Measurements from ENCODE around the gene PSMD14. TPM values are rescaled to one million over a fixed set of nuclear protein-coding genes. Genes with fewer than 3 reads are reported as not detected.

PSMD14 gene
- total and polyA plus RNA-seq, 2 donors (not counting 1 experiment from before 2014, with no cell fraction given) = 69.2 to 87.5 TPM

DNA sequence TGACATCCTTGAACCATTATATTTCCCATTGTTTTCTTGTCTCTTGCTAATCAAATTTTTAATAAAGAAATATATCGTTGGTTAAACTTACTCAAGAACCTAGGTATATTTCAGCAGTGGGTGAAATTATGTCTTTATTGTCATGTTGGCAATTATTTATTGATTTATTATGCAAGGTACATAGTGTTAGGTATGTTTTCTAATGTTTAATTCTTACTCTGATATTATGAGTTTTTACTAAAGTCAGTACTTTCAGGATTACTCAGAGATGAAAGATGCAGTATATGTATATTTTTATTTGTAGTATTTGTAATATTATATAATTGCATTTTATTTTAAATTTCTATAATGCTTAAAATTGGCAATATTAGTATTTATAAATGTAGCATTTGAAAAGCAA, 46.9 kb downstream of the PSMD14 start:
- Histone ChIP-seq H3K27ac (ENCODE audit: insufficient read depth, low read length) (no peak overlapping the region), H2AFZ (ENCODE audit: low read length) (no peak overlapping the region), H4K20me1 (ENCODE audit: control insufficient read depth, extremely low read depth, insufficient read depth, low read length) (no peaks in the 10 kb centered on the region), H3K9me3 (ENCODE audit: control insufficient read depth, insufficient read depth, low read depth, low read length) (no peaks in the 10 kb centered on the region), H3K36me3 (ENCODE audit: control insufficient read depth, insufficient read depth, low read length) (no peaks in the 10 kb centered on the region), H3K79me2 (ENCODE audit: control insufficient read depth, insufficient read depth, low read length) (peaks cover 39% of the 10 kb centered on the region), H3K4me2 (ENCODE audit: extremely low read depth, insufficient read depth, low read length) (no peak overlapping the region), H3K27me3 (ENCODE audit: control insufficient read depth, insufficient read depth, low read length) (no peaks in the 10 kb centered on the region), H3K9ac (ENCODE audit: insufficient read depth, low read length) (no peak overlapping the region), H3K4me1 (ENCODE audit: control insufficient read depth, extremely low read depth, insufficient read depth, low read length) (no peaks in the 10 kb centered on the region), H3K4me3 (replicated peaks in 1 of 4; ENCODE audit: control extremely low read depth in 1 of 4, insufficient read depth in 1 of 4, low read depth in 3 of 4, low read length in 4 of 4) (no peak overlapping the region)
- TF ChIP-seq EZH2 (IDR thresholded peaks at IDR 0.05; ENCODE audit: low read length, missing control alignments) = no peak
- TF ChIP-seq CTCF (conservative IDR thresholded peaks at IDR 0.05 in 1 of 2, IDR thresholded peaks at IDR 0.05 in 1 of 2; ENCODE audit: low read depth in 1 of 2, low read length in 2 of 2) = no peak
- no peak for DNase-seq (ENCODE audit: low read depth in 2 of 2)

DNA sequence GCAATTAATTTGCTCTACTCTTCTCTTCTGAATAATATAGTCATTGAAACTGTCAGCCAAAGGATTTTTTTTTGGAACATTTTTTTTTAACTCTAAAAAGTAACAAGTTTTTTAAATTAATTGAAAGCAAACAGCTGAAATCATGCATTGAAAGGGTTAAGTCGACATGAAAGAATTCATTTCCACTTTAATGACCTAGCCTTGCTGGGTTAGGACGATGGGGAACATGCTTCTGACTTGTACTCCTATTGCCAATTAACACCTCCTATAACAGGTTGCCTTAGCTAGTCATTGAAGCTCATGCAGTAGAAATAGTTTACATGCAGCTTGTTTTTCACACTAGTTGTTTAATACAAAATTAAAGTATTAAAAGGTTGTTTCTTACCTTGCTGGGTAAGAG, 47.8 kb downstream of the PSMD14 start:
- TF ChIP-seq CTCF (conservative IDR thresholded peaks at IDR 0.05 in 1 of 2, IDR thresholded peaks at IDR 0.05 in 1 of 2; ENCODE audit: low read depth in 1 of 2, low read length in 2 of 2) (no peak), EZH2 (IDR thresholded peaks at IDR 0.05; ENCODE audit: low read length, missing control alignments) (no peak)
- H3K9ac ChIP-seq (ENCODE audit: insufficient read depth, low read length) = no peak overlapping the region
- H3K36me3 ChIP-seq (ENCODE audit: control insufficient read depth, insufficient read depth, low read length) = no peaks in the 10 kb centered on the region
- peaks cover 37% of the 10 kb centered on the region for H3K79me2 ChIP-seq (ENCODE audit: control insufficient read depth, insufficient read depth, low read length)
- H3K27ac ChIP-seq (ENCODE audit: insufficient read depth, low read length) = no peak overlapping the region
- H3K27me3 ChIP-seq (ENCODE audit: control insufficient read depth, insufficient read depth, low read length) = no peaks in the 10 kb centered on the region
- no peaks in the 10 kb centered on the region for H3K4me1 ChIP-seq (ENCODE audit: control insufficient read depth, extremely low read depth, insufficient read depth, low read length)
- no peak overlapping the region for H2AFZ ChIP-seq (ENCODE audit: low read length)
- H3K4me2 ChIP-seq (ENCODE audit: extremely low read depth, insufficient read depth, low read length) = no peak overlapping the region
- no peak overlapping the region for H3K4me3 ChIP-seq (replicated peaks in 1 of 4; ENCODE audit: control extremely low read depth in 1 of 4, insufficient read depth in 1 of 4, low read depth in 3 of 4, low read length in 4 of 4)
- H4K20me1 ChIP-seq (ENCODE audit: control insufficient read depth, extremely low read depth, insufficient read depth, low read length) = no peaks in the 10 kb centered on the region
- no peaks in the 10 kb centered on the region for H3K9me3 ChIP-seq (ENCODE audit: control insufficient read depth, insufficient read depth, low read depth, low read length)
- DNase-seq (ENCODE audit: low read depth in 2 of 2) = no peak

- no peaks in the 10 kb centered on the region for H4K20me1 ChIP-seq (ENCODE audit: control insufficient read depth, extremely low read depth, insufficient read depth, low read length)
- TF ChIP-seq EZH2 (IDR thresholded peaks at IDR 0.05; ENCODE audit: low read length, missing control alignments) (no peak), CTCF (conservative IDR thresholded peaks at IDR 0.05 in 1 of 2, IDR thresholded peaks at IDR 0.05 in 1 of 2; ENCODE audit: low read depth in 1 of 2, low read length in 2 of 2) (no peak)
- peaks cover 28% of the 10 kb centered on the region for H3K79me2 ChIP-seq (ENCODE audit: control insufficient read depth, insufficient read depth, low read length)
- H3K4me1 ChIP-seq (ENCODE audit: control insufficient read depth, extremely low read depth, insufficient read depth, low read length) = no peaks in the 10 kb centered on the region
- no peak overlapping the region for H3K27ac ChIP-seq (ENCODE audit: insufficient read depth, low read length)
- no peak overlapping the region for H3K4me3 ChIP-seq (replicated peaks in 1 of 4; ENCODE audit: control extremely low read depth in 1 of 4, insufficient read depth in 1 of 4, low read depth in 3 of 4, low read length in 4 of 4)
- H3K9me3 ChIP-seq (ENCODE audit: control insufficient read depth, insufficient read depth, low read depth, low read length) = no peaks in the 10 kb centered on the region
- H3K27me3 ChIP-seq (ENCODE audit: control insufficient read depth, insufficient read depth, low read length) = no peaks in the 10 kb centered on the region
- no peak overlapping the region for H3K4me2 ChIP-seq (ENCODE audit: extremely low read depth, insufficient read depth, low read length)
- no peak overlapping the region for H3K9ac ChIP-seq (ENCODE audit: insufficient read depth, low read length)
- H2AFZ ChIP-seq (ENCODE audit: low read length) = no peak overlapping the region
- no peaks in the 10 kb centered on the region for H3K36me3 ChIP-seq (ENCODE audit: control insufficient read depth, insufficient read depth, low read length)
- no peak for DNase-seq (ENCODE audit: low read depth in 2 of 2)
These were observed 48.9 kb downstream of the PSMD14 start for GRCh38 chr2:161357097-161357496.

Measured in fibroblast of lung (primary cell).